HepG2 (cell line): ENCODE results near the gene CHST13. TPM values are rescaled to one million over a fixed set of nuclear protein-coding genes. Genes with fewer than 3 reads are reported as not detected.

Source experiments
- ATAC-seq: fragments of 200-7000 bp; cut with Tn5 transposase; 3 replicates; pipeline ENCODE4 v1.9.1; 2020; ENCODE audit warnings: mild to moderate bottlenecking, moderate library complexity
- BruUV-seq: library from RNA; stranded (reverse); fragments of 400-500 nt; replicated peaks from 2 replicates; lab custom pipeline; 2021; lab: Mats Ljungman, UMichigan
- CTCF ChIA-PET: fragments of 300-600 bp; formaldehyde crosslinking; extraction: SDS; loops from one replicate; lab custom pipeline; 2021; ENCODE audit warnings: low total read pairs, inconsistent platforms, low intra/inter-chr PET ratio; lab: Yijun Ruan, JAX
- POLR2A ChIA-PET: fragments of 350-600 bp; sonication (Branson Sonifier 250); formaldehyde crosslinking; loops from one replicate; lab custom pipeline; 2020; ENCODE audit warnings: antibody characterized with exemption, inconsistent platforms; lab: Yijun Ruan, JAX
- DNase-seq: peaks from one replicate; pipeline ENCODE4 v3.0.0-alpha.2; 2015; ENCODE audit warnings: low spot score
- FAIRE-seq: peaks from 3 replicates; lab custom pipeline; 2011; peaks lifted over from hg19 to GRCh38; lab: Jason Lieb, UNC
- H2AFZ ChIP-seq: one replicate; pipeline ENCODE4 v1.6.1; 2011; ENCODE audit warnings: low read length, inconsistent platforms
- H3K27ac ChIP-seq: fragments of 300-600 bp; 3 replicates; pipeline ENCODE4 v1.8.0; 2011; ENCODE audit warnings: mixed run types, mild to moderate bottlenecking, mixed read lengths, low read length, inconsistent platforms; ENCODE audit not compliant: insufficient read depth; ENCODE audit errors: extremely low read length
- H3K27me3 ChIP-seq, 2 experiments: fragments of 200-600 bp in 1 of 2; 2 replicates in 1 of 2; 3 replicates in 1 of 2; pipeline versions ENCODE4 v1.6.0 to v1.8.0; 2011; ENCODE audit warnings: low read length in 2 of 2, mild to moderate bottlenecking in 2 of 2, moderate library complexity in 2 of 2, inconsistent platforms in 1 of 2; ENCODE audit not compliant: insufficient read depth in 2 of 2, control insufficient read depth in 1 of 2
- H3K36me3 ChIP-seq, 2 experiments: fragments of 200-600 bp in 1 of 2; replicated peaks in 1 of 2; 2 replicates in 1 of 2; 3 replicates in 1 of 2; pipeline versions ENCODE4 v1.5.1 to v1.8.0; 2011; ENCODE audit warnings: low read length in 2 of 2, inconsistent platforms in 1 of 2; ENCODE audit not compliant: insufficient read depth in 2 of 2, control insufficient read depth in 1 of 2
- H3K4me1 ChIP-seq: 2 replicates; pipeline ENCODE4 v1.5.1; 2012; ENCODE audit warnings: low read length, inconsistent platforms; ENCODE audit not compliant: insufficient read depth
- H3K4me2 ChIP-seq: 2 replicates; pipeline ENCODE4 v1.6.0; 2011; ENCODE audit warnings: low read depth, low read length, inconsistent platforms
- H3K4me3 ChIP-seq, 3 experiments: fragments of 200-600 bp in 1 of 3; sonication (generic), shearing (Covaris generic) in 1 of 3; replicated peaks in 1 of 3; 2 replicates each; pipeline ENCODE4 v1.5.1; 2011 to 2016; ENCODE audit warnings: low read length in 3 of 3, inconsistent platforms in 2 of 3, low read depth in 2 of 3, mild to moderate bottlenecking in 2 of 3, control low read depth in 1 of 3, mixed read lengths in 1 of 3; ENCODE audit not compliant: insufficient read depth in 1 of 3
- H3K79me2 ChIP-seq: one replicate; pipeline ENCODE4 v1.6.1; 2011; ENCODE audit warnings: low read length, inconsistent platforms; ENCODE audit not compliant: insufficient read depth
- H3K9ac ChIP-seq: 2 replicates; pipeline ENCODE4 v1.6.0; 2011; ENCODE audit warnings: mild to moderate bottlenecking, low read depth, low read length, inconsistent platforms; ENCODE audit not compliant: insufficient read depth
- H3K9me3 ChIP-seq: 2 replicates; pipeline ENCODE4 v1.5.1; 2012; ENCODE audit warnings: mild to moderate bottlenecking, low read length
- H4K20me1 ChIP-seq: 2 replicates; pipeline ENCODE4 v1.6.0; 2011; ENCODE audit warnings: inconsistent platforms, mild to moderate bottlenecking, low read length, moderate library complexity; ENCODE audit not compliant: insufficient read depth
- CCAR2 ChIP-seq: fragments of 200-400 bp; formaldehyde crosslinking; optimal IDR thresholded peaks from 2 replicates; pipeline ENCODE3; 2018; ENCODE audit warnings: low read depth, mild to moderate bottlenecking, low read length, moderate library complexity
- CCDC6 ChIP-seq: sonication (generic); formaldehyde crosslinking; IDR thresholded peaks from 2 replicates; pipeline ENCODE4 v1.8.1; 2022; ENCODE audit warnings: mild to moderate bottlenecking, missing genetic modification reagents, moderate library complexity
- CHD4 ChIP-seq: fragments of 200-600 bp; sonication (generic); IDR thresholded peaks from 2 replicates; pipeline ENCODE4 v1.7.0; 2017; ENCODE audit warnings: mild to moderate bottlenecking, low read length, borderline replicate concordance
- FOXP4 ChIP-seq: sonication (generic); formaldehyde crosslinking; IDR thresholded peaks from 2 replicates; pipeline ENCODE4 v1.4.0; 2020; ENCODE audit warnings: missing genetic modification reagents
- GFI1 ChIP-seq: sonication (generic); formaldehyde crosslinking; IDR thresholded peaks from 2 replicates; pipeline ENCODE4 v1.5.0; 2020; ENCODE audit warnings: missing genetic modification reagents, mild to moderate bottlenecking, borderline replicate concordance
- THAP8 ChIP-seq: sonication (generic); formaldehyde crosslinking; IDR thresholded peaks from 2 replicates; pipeline ENCODE4 v1.5.1; 2020; ENCODE audit warnings: missing genetic modification reagents, mild to moderate bottlenecking, borderline replicate concordance
- TRAFD1 ChIP-seq: sonication (generic); formaldehyde crosslinking; IDR thresholded peaks from 2 replicates; pipeline ENCODE4 v1.5.1; 2020; ENCODE audit warnings: missing genetic modification reagents, mild to moderate bottlenecking, borderline replicate concordance
- ZBTB42 ChIP-seq: sonication (generic); formaldehyde crosslinking; IDR thresholded peaks from 2 replicates; pipeline ENCODE4 v1.5.0; 2020; ENCODE audit warnings: mild to moderate bottlenecking, missing genetic modification reagents
- ZNF234 ChIP-seq: sonication (generic); formaldehyde crosslinking; conservative IDR thresholded peaks from 2 replicates; pipeline ENCODE4 v1.5.1; 2020; ENCODE audit warnings: mild to moderate bottlenecking, missing genetic modification reagents
- ZNF446 ChIP-seq: sonication (generic); formaldehyde crosslinking; IDR thresholded peaks from 2 replicates; pipeline ENCODE4 v1.5.0; 2020; ENCODE audit warnings: mild to moderate bottlenecking, missing genetic modification reagents
- ZNF646 ChIP-seq: sonication (generic); formaldehyde crosslinking; IDR thresholded peaks from 2 replicates; pipeline ENCODE4 v1.9.0; 2021; ENCODE audit warnings: mild to moderate bottlenecking, missing genetic modification reagents
- ZNF777 ChIP-seq: sonication (generic); formaldehyde crosslinking; IDR thresholded peaks from 2 replicates; pipeline ENCODE4 v1.4.0; 2020; ENCODE audit warnings: missing genetic modification reagents
- WGBS: methylation state at CpG from one replicate; pipeline ENCODE4 v1.1.6; 2017; ENCODE audit warnings: low lambda C conversion rate; 5-methylcytosine and 5-hydroxymethylcytosine counted together
- in situ Hi-C: cut with HindIII; loops from 2 replicates; pipeline ENCODE4 v1.10.0; 2017; ENCODE audit warnings: low pct_unique_long_range_greater_than_20kb; ENCODE audit not compliant: extremely low pct_ligation_motif_present
- intact Hi-C: fragments of 100-400 bp; cut with micrococcal nuclease; formaldehyde crosslinking; loops from one replicate; pipeline ENCODE4 v1.10.0; 2022; ENCODE audit not compliant: unreplicated experiment
- polyA plus RNA-seq, 8 experiments: library from polyadenylated mRNA; depleted of rRNA in 3 of 8; stranded (reverse) in 7 of 8; unstranded in 1 of 8; fragments of >200 nt; fragmentation: Illumina TruSeq in 4 of 8; extraction: Trizol in 4 of 8; gene quantifications; 2 replicates each; pipeline versions ENCODE4 v1.2.1 to v1.2.3, GENCODE V29; 2011 to 2016; ENCODE audit warnings: low read depth in 4 of 8, missing spikeins in 1 of 8, mixed read lengths in 1 of 8; ENCODE audit not compliant: insufficient read depth in 1 of 8
- total RNA-seq, 5 experiments: library from RNA; depleted of rRNA; stranded (reverse); fragments of >200 nt; fragmentation: Illumina TruSeq; extraction: Trizol; gene quantifications; 2 replicates each; pipeline ENCODE4 v1.2.3, GENCODE V29; 2016; ENCODE audit warnings: low read depth in 1 of 5

Gene CHST13
- total and polyA plus RNA-seq, 2 of the 13 experiments (the other 11 are each of a cell fraction or from before 2014, with no cell fraction given) = 32.0 to 43.1 TPM

GRCh38 chr3:126528419-126528799, 4.5 kb downstream of the CHST13 start:
- WGBS = 37% methylated on average over 4 of the region's 5 CpGs
- DNase-seq (no peak), FAIRE-seq (no peak), ATAC-seq (no peak)
- Histone ChIP-seq H2AFZ (no peak overlapping the region), H3K27me3 (no peaks in the 10 kb centered on the region; a peak in 1 of 5 replicates), H3K36me3 (no peaks in the 10 kb centered on the region; a peak in 1 of 5 replicates), H3K4me3 (peak overlapping the region in 1 of 3 experiments; percentile 50; a peak in 2 of 6 replicates), H3K9me3 (no peaks in the 10 kb centered on the region), H3K79me2 (peaks cover 19% of the 10 kb centered on the region), H4K20me1 (no peaks in the 10 kb centered on the region), H3K27ac (peak overlapping the region; percentile 88), H3K9ac (peak overlapping the region; percentile 64), H3K4me2 (peak overlapping the region; percentile 73), H3K4me1 (peaks cover 69% of the 10 kb centered on the region)
- BruUV-seq = no TSS peak
- in situ Hi-C loops = no loop called here
- TF ChIP-seq ZNF777 (0 out of 2 replicates have a peak, but pooled peaks have one; percentile 1), ZNF446 (CRISPR knock-in tag) (peak; percentile 74; the same call in 1 of the 2 replicates), CCAR2 (no peak), ZNF646 (CRISPR knock-in tag) (peak; percentile 12; the same call in 1 of the 2 replicates), CHD4 (0 out of 2 replicates have a peak, but pooled peaks have one; percentile 28), CCDC6 (CRISPR knock-in tag) (no peak; the same call in 1 of the 2 replicates), ZBTB42 (CRISPR knock-in tag) (0 out of 2 replicates have a peak, but pooled peaks have one; percentile 50), FOXP4 (no peak), THAP8 (CRISPR knock-in tag) (peak; percentile 16; the same call in 1 of the 2 replicates), TRAFD1 (0 out of 2 replicates have a peak, but pooled peaks have one; percentile 39), GFI1 (no peak), ZNF234 (CRISPR knock-in tag) (0 out of 2 replicates have a peak, but pooled peaks have one; percentile 3)
- ChIA-PET POLR2A (interaction anchor here (1.0 to 4.7 kb wide), 7 partner anchors 10 to 60 kb away, joined by 3 to 53 read pairs (median 4); partner anchors contain the start of genes UROC1 and ZXDC), CTCF (no interaction called here)
- intact Hi-C loops = no loop called here
